Calu3 (cell line): ENCODE measurements around the gene SAP25. TPM values are rescaled to one million over a fixed set of nuclear protein-coding genes. Genes with fewer than 3 reads are reported as not detected.
A peak's percentile ranks its signal among the peaks of the same experiment; 100 is the strongest.

Experiments
- BruUV-seq: library from RNA; stranded (reverse); fragments of 400-500 nt; replicated peaks from 2 replicates; lab custom pipeline; 2021; lab: Mats Ljungman, UMichigan
- CTCF ChIA-PET: fragments of 300-600 bp; sonication (Branson Sonifier 250); formaldehyde crosslinking; loops from one replicate; lab custom pipeline; 2022; ENCODE audit warnings: antibody characterized with exemption; lab: Charles Lee
- DNase-seq: peaks from one replicate; pipeline ENCODE4 v3.0.0; 2022
- H3K27ac Mint-ChIP-seq: one replicate; pipeline ENCODE4 v1.8.0; 2022; ENCODE audit warnings: mixed read lengths; ENCODE audit not compliant: unreplicated experiment
- H3K27me3 Mint-ChIP-seq: one replicate; pipeline ENCODE4 v1.8.0; 2022; ENCODE audit warnings: mixed read lengths; ENCODE audit not compliant: unreplicated experiment
- H3K36me3 Mint-ChIP-seq: one replicate; pipeline ENCODE4 v1.8.0; 2022; ENCODE audit warnings: mild to moderate bottlenecking, moderate library complexity, mixed read lengths; ENCODE audit not compliant: insufficient read depth, unreplicated experiment
- H3K4me1 Mint-ChIP-seq: one replicate; pipeline ENCODE4 v1.8.0; 2022; ENCODE audit warnings: mild to moderate bottlenecking, low read depth, mixed read lengths; ENCODE audit not compliant: unreplicated experiment
- H3K4me3 Mint-ChIP-seq: one replicate; pipeline ENCODE4 v1.8.0; 2022; ENCODE audit warnings: mild to moderate bottlenecking, low read depth, moderate library complexity, mixed read lengths; ENCODE audit not compliant: unreplicated experiment
- H3K9me3 Mint-ChIP-seq: one replicate; pipeline ENCODE4 v1.8.0; 2022; ENCODE audit warnings: low read depth, mixed read lengths; ENCODE audit not compliant: unreplicated experiment
- intact Hi-C: fragments of 100-400 bp; cut with micrococcal nuclease; formaldehyde crosslinking; loops from one replicate; pipeline ENCODE4 v1.10.0; 2022; ENCODE audit not compliant: unreplicated experiment
- total RNA-seq: library from RNA; stranded (reverse); gene quantifications from 2 replicates; pipeline ENCODE4 v1.2.3, GENCODE V29; 2022
- TF ChIP-seq, protein P1 (sequence below): fragments of 200-600 bp; IDR thresholded peaks from one replicate; pipeline ENCODE4 v1.8.0; 2022; ENCODE audit warnings: antibody characterized with exemption; ENCODE audit not compliant: unreplicated experiment

SAP25 gene
- total RNA-seq, 1 experiment from 2014 or later: 3.1 TPM

DNA sequence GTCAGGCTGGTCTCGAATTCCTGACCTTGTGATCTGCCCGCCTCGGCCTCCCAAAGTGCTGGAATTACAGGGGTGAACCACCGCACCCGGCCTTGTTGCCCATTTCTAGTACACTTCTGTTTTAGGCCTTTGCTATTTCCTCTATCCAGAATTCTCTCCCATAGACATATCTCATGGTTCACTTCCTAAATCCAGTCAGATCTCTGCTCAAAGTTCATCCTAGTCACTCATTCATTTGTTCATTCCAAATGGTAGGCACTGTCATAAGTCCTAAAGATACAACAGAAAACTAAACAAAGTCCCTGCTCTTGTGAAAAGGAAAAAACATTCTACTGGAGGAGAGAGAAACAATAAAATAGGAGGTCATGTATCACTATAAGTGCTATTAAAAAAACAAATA, 36.3 kb upstream of the SAP25 start:
- CTCF ChIA-PET: no interaction called here

DNA sequence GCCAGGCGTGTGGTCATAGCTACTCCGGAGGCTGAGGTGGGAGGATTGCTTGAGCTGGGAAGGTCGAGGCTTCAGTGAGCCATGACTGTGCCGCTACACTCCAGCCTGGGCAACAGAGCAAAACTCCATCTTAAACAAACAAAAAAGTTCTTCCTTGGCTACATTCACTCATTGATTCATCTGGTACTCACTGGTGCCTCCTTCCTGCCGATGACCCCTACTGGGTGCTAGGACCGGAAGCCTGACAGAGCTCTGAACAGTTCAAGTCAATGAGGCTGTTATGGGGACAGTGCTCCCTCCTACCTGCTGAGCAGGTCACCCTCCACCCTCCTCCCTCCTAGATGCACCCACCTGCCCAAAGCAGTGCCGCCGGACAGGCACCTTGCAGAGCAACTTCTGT, 33.4 kb upstream of the SAP25 start:
- peaks cover 26% of the 10 kb centered on the region for H3K36me3 Mint-ChIP-seq
- BruUV-seq: no TSS peak
- no peak overlapping the region for H3K4me3 Mint-ChIP-seq
- intact Hi-C loops: no loop called here
- no peaks in the 10 kb centered on the region for H3K9me3 Mint-ChIP-seq
- DNase-seq: no peak
- CTCF ChIA-PET: no interaction called here
- H3K27ac Mint-ChIP-seq: no peak overlapping the region
- no peaks in the 10 kb centered on the region for H3K27me3 Mint-ChIP-seq
- no peaks in the 10 kb centered on the region for H3K4me1 Mint-ChIP-seq
- TF ChIP-seq, protein P1, sequence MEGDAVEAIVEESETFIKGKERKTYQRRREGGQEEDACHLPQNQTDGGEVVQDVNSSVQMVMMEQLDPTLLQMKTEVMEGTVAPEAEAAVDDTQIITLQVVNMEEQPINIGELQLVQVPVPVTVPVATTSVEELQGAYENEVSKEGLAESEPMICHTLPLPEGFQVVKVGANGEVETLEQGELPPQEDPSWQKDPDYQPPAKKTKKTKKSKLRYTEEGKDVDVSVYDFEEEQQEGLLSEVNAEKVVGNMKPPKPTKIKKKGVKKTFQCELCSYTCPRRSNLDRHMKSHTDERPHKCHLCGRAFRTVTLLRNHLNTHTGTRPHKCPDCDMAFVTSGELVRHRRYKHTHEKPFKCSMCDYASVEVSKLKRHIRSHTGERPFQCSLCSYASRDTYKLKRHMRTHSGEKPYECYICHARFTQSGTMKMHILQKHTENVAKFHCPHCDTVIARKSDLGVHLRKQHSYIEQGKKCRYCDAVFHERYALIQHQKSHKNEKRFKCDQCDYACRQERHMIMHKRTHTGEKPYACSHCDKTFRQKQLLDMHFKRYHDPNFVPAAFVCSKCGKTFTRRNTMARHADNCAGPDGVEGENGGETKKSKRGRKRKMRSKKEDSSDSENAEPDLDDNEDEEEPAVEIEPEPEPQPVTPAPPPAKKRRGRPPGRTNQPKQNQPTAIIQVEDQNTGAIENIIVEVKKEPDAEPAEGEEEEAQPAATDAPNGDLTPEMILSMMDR: no peak

More for the DNA sequence above, 36.3 kb upstream of the SAP25 start:
- DNase-seq: no peak
- Mint-ChIP-seq H3K4me3 (no peak overlapping the region), H3K36me3 (peaks cover 29% of the 10 kb centered on the region), H3K27me3 (no peaks in the 10 kb centered on the region), H3K9me3 (no peaks in the 10 kb centered on the region), H3K4me1 (no peaks in the 10 kb centered on the region), H3K27ac (no peak overlapping the region)
- intact Hi-C loops: no loop called here
- no TSS peak for BruUV-seq
- TF ChIP-seq, protein P1: no peak

DNA sequence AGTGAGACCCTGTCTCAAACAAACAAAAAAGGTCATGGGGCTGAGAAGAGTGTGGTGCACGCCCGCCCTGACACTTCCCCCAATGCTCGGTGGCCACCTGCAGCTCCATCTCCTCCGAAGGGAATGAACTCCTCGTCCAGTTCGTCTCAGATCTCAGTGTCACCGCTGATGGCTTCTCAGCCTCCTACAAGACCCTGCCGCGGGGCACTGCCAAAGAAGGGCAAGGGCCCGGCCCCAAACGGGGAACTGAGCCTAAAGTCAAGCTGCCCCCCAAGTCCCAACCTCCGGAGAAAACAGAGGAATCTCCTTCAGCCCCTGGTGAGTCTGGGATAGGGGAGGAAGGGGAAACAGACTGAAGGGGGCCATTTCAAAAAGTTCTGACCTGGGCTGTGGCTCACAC, 32.6 kb upstream of the SAP25 start:
- intact Hi-C loops: no loop called here

DNA sequence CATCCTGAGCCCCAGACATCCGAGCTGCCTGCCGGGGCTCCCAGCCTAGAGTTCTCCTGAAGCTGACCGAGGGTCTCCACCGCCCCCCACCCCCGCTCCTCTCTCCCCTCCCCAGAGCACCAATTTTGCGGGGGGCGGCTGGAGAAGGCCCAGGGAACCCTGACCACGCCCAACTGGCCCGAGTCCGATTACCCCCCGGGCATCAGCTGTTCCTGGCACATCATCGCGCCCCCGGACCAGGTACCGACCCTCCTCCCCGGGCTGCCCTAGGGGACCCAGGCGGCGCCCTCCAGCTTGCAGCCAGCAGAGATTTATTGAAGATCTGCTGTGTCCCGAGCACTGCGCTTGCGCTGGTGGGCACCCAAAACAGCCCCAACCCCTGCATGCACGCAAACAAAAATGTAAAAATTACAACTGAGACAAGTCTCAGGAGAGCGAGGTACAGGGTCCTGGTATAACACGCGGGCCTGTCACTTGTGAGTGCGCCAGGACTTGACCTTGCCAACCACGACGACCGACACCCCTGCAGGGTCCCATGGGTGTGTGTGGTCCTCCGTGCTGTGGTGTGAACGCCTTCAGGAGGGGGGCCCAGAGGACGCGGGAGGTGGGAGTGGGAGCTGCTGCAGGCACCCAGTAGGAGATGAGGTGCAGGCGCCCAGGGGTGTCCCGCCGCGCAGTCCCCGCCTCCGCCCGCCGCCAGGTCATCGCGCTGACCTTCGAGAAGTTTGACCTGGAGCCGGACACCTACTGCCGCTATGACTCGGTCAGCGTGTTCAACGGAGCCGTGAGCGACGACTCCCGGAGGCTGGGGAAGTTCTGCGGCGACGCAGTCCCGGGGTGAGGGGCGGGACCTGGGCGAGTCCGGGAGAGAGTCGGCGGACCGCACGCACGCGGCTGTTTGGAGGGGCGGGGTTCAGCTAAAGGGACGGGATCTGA, 31.5 kb upstream of the SAP25 start:
- no peaks in the 10 kb centered on the region for H3K4me1 Mint-ChIP-seq
- H3K9me3 Mint-ChIP-seq: no peaks in the 10 kb centered on the region
- CTCF ChIA-PET: no interaction called here
- intact Hi-C loops: no loop called here
- TF ChIP-seq, protein P1: no peak
- peak overlapping the region; percentile 74 for H3K4me3 Mint-ChIP-seq
- BruUV-seq: no TSS peak
- H3K27ac Mint-ChIP-seq: no peak overlapping the region
- H3K36me3 Mint-ChIP-seq: peaks cover 11% of the 10 kb centered on the region
- H3K27me3 Mint-ChIP-seq: no peaks in the 10 kb centered on the region
- peak; percentile 37 for DNase-seq

More for the DNA sequence above, 32.6 kb upstream of the SAP25 start:
- DNase-seq: no peak
- Mint-ChIP-seq H3K27me3 (no peaks in the 10 kb centered on the region), H3K4me1 (no peaks in the 10 kb centered on the region), H3K36me3 (peaks cover 18% of the 10 kb centered on the region), H3K27ac (no peak overlapping the region), H3K4me3 (no peak overlapping the region), H3K9me3 (no peaks in the 10 kb centered on the region)
- CTCF ChIA-PET: no interaction called here
- BruUV-seq: no TSS peak
- TF ChIP-seq, protein P1: no peak
